Endothelial cell of umbilical vein (primary cell): ENCODE data around the gene ISL2.

Experiments used
- POLR2A ChIP-seq: IDR thresholded peaks from 2 replicates; pipeline ENCODE4 v1.6.1; 2012; ENCODE audit warnings: low read depth, mild to moderate bottlenecking, control low read depth, low read length
- POLR2AphosphoS5 ChIP-seq: IDR thresholded peaks from 2 replicates; pipeline ENCODE4 v1.6.1; 2012; ENCODE audit warnings: low read depth, mild to moderate bottlenecking, control low read depth, low read length, moderate library complexity; ENCODE audit not compliant: insufficient read depth

DNA sequence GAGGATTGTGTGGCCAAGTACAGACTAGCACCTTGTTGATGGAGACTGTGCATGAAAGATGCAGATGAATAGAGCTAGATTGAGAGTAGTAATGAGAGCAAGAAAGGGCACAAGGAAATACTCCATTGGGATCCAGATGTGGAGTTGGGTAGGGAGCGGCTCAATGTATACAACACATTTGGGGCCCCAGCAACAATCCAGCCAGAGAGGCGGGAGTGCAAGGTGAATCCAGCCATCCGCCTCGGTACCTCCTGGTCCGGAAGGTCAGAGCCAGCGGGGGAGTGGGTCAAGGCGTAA, 9.0 kb downstream of the ISL2 start:
- no peak for TF ChIP-seq POLR2A
- TF ChIP-seq POLR2AphosphoS5, result no peak
